Measurements from ENCODE around the gene SPSB1. TPM values are rescaled to one million over a fixed set of nuclear protein-coding genes. Genes with fewer than 3 reads are reported as not detected.

Gene SPSB1
- total and polyA plus RNA-seq, 2 experiments from 2014 or later: 2.4 to 6.8 TPM

DNA sequence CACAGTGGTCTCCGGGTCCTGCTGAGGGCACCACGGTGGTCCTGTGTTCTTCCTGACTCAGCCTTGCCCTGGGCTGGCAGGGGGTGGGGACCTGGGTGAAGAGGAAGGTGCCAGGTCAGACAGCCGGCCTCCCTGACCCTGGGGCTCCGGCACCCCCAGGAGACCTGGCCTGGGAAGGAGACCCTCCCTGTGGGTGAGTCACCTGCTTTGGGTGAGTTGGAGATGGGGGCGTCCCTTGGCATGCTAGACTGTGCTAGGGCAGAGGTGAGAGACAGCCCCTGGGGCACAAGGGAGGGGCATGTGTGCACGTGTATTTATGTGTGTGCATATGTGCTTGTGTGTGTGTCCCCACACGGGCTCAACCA lies 23.4 kb downstream of the SPSB1 start:
- Histone ChIP-seq H3K4me3 (no peak overlapping the region), H3K27ac (ENCODE audit: low read depth) (no peak overlapping the region), H3F3A (replicated peaks; ENCODE audit: low read depth) (no peaks in the 10 kb centered on the region), H3K4me2 (no peak overlapping the region), H3K9me2 (ENCODE audit: insufficient read depth) (no peaks in the 10 kb centered on the region), H3K36me3 (ENCODE audit: insufficient read depth) (no peaks in the 10 kb centered on the region), H4K20me1 (replicated peaks; ENCODE audit: insufficient read depth) (no peaks in the 10 kb centered on the region), H3K27me3 (ENCODE audit: insufficient read depth) (no peaks in the 10 kb centered on the region), H3K4me1 (ENCODE audit: insufficient read depth) (peaks cover 20% of the 10 kb centered on the region), H3K79me2 (replicated peaks; ENCODE audit: insufficient read depth) (no peaks in the 10 kb centered on the region), H2AFZ (no peak overlapping the region)
- H3K27me3 Mint-ChIP-seq (ENCODE audit: insufficient read depth, low read depth, poor library complexity): peaks cover 19% of the 10 kb centered on the region
- no peak overlapping the region for H3K4me3 Mint-ChIP-seq
- H3K36me3 Mint-ChIP-seq (ENCODE audit: low read depth): no peaks in the 10 kb centered on the region
- no peak for ATAC-seq
- TF ChIP-seq NANOG (IDR thresholded peaks at IDR 0.05; ENCODE audit: borderline replicate concordance): no peak
- no peak for TF ChIP-seq ZNF114 (CRISPR knock-in tag; IDR thresholded peaks at IDR 0.05)
- no peak for TF ChIP-seq CREB1 (CRISPR knock-in tag; IDR thresholded peaks at IDR 0.05; ENCODE audit: low read depth)
- TF ChIP-seq ZNF462 (CRISPR knock-in tag; IDR thresholded peaks at IDR 0.05): no peak
- no peak for TF ChIP-seq POLR2AphosphoS5 (IDR thresholded peaks at IDR 0.05; ENCODE audit: low read depth)
- TF ChIP-seq JUNB (IDR thresholded peaks at IDR 0.05; ENCODE audit: unreplicated experiment): no peak
- no peak for TF ChIP-seq EZH2 (IDR thresholded peaks at IDR 0.05; ENCODE audit: low read depth, unreplicated experiment)
- TF ChIP-seq, protein P1, sequence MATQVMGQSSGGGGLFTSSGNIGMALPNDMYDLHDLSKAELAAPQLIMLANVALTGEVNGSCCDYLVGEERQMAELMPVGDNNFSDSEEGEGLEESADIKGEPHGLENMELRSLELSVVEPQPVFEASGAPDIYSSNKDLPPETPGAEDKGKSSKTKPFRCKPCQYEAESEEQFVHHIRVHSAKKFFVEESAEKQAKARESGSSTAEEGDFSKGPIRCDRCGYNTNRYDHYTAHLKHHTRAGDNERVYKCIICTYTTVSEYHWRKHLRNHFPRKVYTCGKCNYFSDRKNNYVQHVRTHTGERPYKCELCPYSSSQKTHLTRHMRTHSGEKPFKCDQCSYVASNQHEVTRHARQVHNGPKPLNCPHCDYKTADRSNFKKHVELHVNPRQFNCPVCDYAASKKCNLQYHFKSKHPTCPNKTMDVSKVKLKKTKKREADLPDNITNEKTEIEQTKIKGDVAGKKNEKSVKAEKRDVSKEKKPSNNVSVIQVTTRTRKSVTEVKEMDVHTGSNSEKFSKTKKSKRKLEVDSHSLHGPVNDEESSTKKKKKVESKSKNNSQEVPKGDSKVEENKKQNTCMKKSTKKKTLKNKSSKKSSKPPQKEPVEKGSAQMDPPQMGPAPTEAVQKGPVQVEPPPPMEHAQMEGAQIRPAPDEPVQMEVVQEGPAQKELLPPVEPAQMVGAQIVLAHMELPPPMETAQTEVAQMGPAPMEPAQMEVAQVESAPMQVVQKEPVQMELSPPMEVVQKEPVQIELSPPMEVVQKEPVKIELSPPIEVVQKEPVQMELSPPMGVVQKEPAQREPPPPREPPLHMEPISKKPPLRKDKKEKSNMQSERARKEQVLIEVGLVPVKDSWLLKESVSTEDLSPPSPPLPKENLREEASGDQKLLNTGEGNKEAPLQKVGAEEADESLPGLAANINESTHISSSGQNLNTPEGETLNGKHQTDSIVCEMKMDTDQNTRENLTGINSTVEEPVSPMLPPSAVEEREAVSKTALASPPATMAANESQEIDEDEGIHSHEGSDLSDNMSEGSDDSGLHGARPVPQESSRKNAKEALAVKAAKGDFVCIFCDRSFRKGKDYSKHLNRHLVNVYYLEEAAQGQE (IDR thresholded peaks at IDR 0.05; ENCODE audit: unreplicated experiment): no peak
- TF ChIP-seq, protein P2, sequence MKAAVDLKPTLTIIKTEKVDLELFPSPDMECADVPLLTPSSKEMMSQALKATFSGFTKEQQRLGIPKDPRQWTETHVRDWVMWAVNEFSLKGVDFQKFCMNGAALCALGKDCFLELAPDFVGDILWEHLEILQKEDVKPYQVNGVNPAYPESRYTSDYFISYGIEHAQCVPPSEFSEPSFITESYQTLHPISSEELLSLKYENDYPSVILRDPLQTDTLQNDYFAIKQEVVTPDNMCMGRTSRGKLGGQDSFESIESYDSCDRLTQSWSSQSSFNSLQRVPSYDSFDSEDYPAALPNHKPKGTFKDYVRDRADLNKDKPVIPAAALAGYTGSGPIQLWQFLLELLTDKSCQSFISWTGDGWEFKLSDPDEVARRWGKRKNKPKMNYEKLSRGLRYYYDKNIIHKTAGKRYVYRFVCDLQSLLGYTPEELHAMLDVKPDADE (IDR thresholded peaks at IDR 0.05): no peak
- no peak for TF ChIP-seq STAT1 (IDR thresholded peaks at IDR 0.05; ENCODE audit: unreplicated experiment)
- no peak for TF ChIP-seq ZNF331 (CRISPR knock-in tag; IDR thresholded peaks at IDR 0.05; ENCODE audit: low read depth)
- no peak for TF ChIP-seq EZH2phosphoT487 (IDR thresholded peaks at IDR 0.05; ENCODE audit: unreplicated experiment)
- no peaks in the 10 kb centered on the region; the same call in 2 of the 3 replicates for H3K9me3 Mint-ChIP-seq
- H3K4me1 Mint-ChIP-seq: peaks cover 28% of the 10 kb centered on the region
- DNase-seq (ENCODE audit: low spot score): no peak
- H3K27ac Mint-ChIP-seq: no peak overlapping the region; the same call in 1 of the 2 replicates

Data from GM23338 (cell line).